ENCODE measurements around the gene XXYLT1.

DNA sequence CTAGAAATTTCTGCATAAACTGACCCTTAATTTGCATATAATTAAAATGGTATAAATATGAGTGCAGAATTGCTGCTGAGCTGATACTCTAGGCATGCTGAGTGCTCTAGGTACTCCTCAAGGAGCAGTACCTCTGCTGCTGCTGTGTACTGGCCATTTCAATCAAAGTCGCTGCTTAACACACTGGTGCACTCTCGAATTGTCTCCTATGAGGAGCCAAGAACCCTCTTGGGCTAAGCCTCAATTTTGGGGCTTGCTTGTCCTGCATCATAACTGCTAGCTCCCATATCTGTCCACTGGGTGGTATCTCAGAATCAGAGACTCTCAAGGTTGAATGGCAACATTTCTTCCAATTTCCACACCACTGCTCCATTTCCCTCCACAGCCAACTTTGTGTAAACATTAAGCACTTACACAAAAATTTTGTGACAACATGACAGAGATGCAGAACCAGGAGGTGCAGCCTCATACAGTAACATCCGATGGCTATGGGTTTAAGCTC lies 82.5 kb downstream of the XXYLT1 start:
- TF ChIP-seq POLR2A (IDR thresholded peaks at IDR 0.05) = no peak
- TF ChIP-seq, protein P1, sequence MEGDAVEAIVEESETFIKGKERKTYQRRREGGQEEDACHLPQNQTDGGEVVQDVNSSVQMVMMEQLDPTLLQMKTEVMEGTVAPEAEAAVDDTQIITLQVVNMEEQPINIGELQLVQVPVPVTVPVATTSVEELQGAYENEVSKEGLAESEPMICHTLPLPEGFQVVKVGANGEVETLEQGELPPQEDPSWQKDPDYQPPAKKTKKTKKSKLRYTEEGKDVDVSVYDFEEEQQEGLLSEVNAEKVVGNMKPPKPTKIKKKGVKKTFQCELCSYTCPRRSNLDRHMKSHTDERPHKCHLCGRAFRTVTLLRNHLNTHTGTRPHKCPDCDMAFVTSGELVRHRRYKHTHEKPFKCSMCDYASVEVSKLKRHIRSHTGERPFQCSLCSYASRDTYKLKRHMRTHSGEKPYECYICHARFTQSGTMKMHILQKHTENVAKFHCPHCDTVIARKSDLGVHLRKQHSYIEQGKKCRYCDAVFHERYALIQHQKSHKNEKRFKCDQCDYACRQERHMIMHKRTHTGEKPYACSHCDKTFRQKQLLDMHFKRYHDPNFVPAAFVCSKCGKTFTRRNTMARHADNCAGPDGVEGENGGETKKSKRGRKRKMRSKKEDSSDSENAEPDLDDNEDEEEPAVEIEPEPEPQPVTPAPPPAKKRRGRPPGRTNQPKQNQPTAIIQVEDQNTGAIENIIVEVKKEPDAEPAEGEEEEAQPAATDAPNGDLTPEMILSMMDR (IDR thresholded peaks at IDR 0.05) = no peak
